ENCODE measurements around the gene PAWR. TPM values are rescaled to one million over a fixed set of nuclear protein-coding genes. Genes with fewer than 3 reads are reported as not detected.
A peak's percentile ranks its signal among the peaks of the same experiment; 100 is the strongest.

The PAWR gene
- total and polyA plus RNA-seq, 9 of the 15 experiments (the other 6 are each of a cell fraction or from before 2014, with no cell fraction given), result 0.82 TPM; not detected in 8

- no peak for TF ChIP-seq ZNF224 (CRISPR knock-in tag; IDR thresholded peaks at IDR 0.05)
- 0 out of 2 replicates have a peak, but pooled peaks have one; percentile 30 for TF ChIP-seq SMC3 (conservative IDR thresholded peaks at IDR 0.05; ENCODE audit: insufficient read depth, low read depth, low read length)
- TF ChIP-seq, protein P1, sequence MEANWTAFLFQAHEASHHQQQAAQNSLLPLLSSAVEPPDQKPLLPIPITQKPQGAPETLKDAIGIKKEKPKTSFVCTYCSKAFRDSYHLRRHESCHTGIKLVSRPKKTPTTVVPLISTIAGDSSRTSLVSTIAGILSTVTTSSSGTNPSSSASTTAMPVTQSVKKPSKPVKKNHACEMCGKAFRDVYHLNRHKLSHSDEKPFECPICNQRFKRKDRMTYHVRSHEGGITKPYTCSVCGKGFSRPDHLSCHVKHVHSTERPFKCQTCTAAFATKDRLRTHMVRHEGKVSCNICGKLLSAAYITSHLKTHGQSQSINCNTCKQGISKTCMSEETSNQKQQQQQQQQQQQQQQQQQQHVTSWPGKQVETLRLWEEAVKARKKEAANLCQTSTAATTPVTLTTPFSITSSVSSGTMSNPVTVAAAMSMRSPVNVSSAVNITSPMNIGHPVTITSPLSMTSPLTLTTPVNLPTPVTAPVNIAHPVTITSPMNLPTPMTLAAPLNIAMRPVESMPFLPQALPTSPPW (CRISPR knock-in tag; IDR thresholded peaks at IDR 0.05), result no peak
- TF ChIP-seq ZBTB1 (CRISPR knock-in tag; IDR thresholded peaks at IDR 0.05; ENCODE audit: borderline replicate concordance, low read depth), result no peak
- TF ChIP-seq RBM34 (IDR thresholded peaks at IDR 0.05; ENCODE audit: borderline replicate concordance, insufficient read depth, low read length), result no peak
- TF ChIP-seq, protein P2, sequence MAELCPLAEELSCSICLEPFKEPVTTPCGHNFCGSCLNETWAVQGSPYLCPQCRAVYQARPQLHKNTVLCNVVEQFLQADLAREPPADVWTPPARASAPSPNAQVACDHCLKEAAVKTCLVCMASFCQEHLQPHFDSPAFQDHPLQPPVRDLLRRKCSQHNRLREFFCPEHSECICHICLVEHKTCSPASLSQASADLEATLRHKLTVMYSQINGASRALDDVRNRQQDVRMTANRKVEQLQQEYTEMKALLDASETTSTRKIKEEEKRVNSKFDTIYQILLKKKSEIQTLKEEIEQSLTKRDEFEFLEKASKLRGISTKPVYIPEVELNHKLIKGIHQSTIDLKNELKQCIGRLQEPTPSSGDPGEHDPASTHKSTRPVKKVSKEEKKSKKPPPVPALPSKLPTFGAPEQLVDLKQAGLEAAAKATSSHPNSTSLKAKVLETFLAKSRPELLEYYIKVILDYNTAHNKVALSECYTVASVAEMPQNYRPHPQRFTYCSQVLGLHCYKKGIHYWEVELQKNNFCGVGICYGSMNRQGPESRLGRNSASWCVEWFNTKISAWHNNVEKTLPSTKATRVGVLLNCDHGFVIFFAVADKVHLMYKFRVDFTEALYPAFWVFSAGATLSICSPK (IDR thresholded peaks at IDR 0.05; ENCODE audit: borderline replicate concordance), result no peak
- TF ChIP-seq, protein P3, sequence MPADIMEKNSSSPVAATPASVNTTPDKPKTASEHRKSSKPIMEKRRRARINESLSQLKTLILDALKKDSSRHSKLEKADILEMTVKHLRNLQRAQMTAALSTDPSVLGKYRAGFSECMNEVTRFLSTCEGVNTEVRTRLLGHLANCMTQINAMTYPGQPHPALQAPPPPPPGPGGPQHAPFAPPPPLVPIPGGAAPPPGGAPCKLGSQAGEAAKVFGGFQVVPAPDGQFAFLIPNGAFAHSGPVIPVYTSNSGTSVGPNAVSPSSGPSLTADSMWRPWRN (IDR thresholded peaks at IDR 0.05; ENCODE audit: low read depth), result no peak
- no peak for TF ChIP-seq SPI1 (IDR thresholded peaks at IDR 0.05; ENCODE audit: borderline replicate concordance, low read depth, low read length)
- TF ChIP-seq, protein P4, sequence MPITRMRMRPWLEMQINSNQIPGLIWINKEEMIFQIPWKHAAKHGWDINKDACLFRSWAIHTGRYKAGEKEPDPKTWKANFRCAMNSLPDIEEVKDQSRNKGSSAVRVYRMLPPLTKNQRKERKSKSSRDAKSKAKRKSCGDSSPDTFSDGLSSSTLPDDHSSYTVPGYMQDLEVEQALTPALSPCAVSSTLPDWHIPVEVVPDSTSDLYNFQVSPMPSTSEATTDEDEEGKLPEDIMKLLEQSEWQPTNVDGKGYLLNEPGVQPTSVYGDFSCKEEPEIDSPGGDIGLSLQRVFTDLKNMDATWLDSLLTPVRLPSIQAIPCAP (CRISPR knock-in tag; IDR thresholded peaks at IDR 0.05; ENCODE audit: borderline replicate concordance), result no peak
- TF ChIP-seq ARID1B (IDR thresholded peaks at IDR 0.05), result no peak
- no peak for TF ChIP-seq TSC22D4 (tag; IDR thresholded peaks at IDR 0.05)
- TF ChIP-seq ZNF699 (CRISPR knock-in tag; IDR thresholded peaks at IDR 0.05; ENCODE audit: insufficient replicate concordance), result no peak
- TF ChIP-seq, protein P5, sequence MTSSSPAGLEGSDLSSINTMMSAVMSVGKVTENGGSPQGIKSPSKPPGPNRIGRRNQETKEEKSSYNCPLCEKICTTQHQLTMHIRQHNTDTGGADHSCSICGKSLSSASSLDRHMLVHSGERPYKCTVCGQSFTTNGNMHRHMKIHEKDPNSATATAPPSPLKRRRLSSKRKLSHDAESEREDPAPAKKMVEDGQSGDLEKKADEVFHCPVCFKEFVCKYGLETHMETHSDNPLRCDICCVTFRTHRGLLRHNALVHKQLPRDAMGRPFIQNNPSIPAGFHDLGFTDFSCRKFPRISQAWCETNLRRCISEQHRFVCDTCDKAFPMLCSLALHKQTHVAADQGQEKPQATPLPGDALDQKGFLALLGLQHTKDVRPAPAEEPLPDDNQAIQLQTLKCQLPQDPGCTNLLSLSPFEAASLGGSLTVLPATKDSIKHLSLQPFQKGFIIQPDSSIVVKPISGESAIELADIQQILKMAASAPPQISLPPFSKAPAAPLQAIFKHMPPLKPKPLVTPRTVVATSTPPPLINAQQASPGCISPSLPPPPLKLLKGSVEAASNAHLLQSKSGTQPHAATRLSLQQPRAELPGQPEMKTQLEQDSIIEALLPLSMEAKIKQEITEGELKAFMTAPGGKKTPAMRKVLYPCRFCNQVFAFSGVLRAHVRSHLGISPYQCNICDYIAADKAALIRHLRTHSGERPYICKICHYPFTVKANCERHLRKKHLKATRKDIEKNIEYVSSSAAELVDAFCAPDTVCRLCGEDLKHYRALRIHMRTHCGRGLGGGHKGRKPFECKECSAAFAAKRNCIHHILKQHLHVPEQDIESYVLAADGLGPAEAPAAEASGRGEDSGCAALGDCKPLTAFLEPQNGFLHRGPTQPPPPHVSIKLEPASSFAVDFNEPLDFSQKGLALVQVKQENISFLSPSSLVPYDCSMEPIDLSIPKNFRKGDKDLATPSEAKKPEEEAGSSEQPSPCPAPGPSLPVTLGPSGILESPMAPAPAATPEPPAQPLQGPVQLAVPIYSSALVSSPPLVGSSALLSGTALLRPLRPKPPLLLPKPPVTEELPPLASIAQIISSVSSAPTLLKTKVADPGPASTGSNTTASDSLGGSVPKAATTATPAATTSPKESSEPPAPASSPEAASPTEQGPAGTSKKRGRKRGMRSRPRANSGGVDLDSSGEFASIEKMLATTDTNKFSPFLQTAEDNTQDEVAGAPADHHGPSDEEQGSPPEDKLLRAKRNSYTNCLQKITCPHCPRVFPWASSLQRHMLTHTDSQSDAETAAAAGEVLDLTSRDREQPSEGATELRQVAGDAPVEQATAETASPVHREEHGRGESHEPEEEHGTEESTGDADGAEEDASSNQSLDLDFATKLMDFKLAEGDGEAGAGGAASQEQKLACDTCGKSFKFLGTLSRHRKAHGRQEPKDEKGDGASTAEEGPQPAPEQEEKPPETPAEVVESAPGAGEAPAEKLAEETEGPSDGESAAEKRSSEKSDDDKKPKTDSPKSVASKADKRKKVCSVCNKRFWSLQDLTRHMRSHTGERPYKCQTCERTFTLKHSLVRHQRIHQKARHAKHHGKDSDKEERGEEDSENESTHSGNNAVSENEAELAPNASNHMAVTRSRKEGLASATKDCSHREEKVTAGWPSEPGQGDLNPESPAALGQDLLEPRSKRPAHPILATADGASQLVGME (CRISPR knock-in tag; IDR thresholded peaks at IDR 0.05), result no peak
- TF ChIP-seq SRSF1 (IDR thresholded peaks at IDR 0.05; ENCODE audit: low read depth, low read length), result no peak
- TF ChIP-seq ETS2 (tag; IDR thresholded peaks at IDR 0.05; ENCODE audit: borderline replicate concordance, poor library complexity, severe bottlenecking), result no peak
- no peak for TF ChIP-seq ATF7 (IDR thresholded peaks at IDR 0.05)
These were observed 47.3 kb upstream of the PAWR start (continued) for GRCh38 chr12:79737875-79738718.

Measured in K562 (cell line).